Measurements from ENCODE around the gene EDEM3. TPM values are rescaled to one million over a fixed set of nuclear protein-coding genes. Genes with fewer than 3 reads are reported as not detected.

Gene EDEM3
- total and polyA plus RNA-seq, 9 of the 15 experiments (the other 6 are each of a cell fraction or from before 2014, with no cell fraction given) = 15.8 to 46.6 (median 28.0) TPM

DNA sequence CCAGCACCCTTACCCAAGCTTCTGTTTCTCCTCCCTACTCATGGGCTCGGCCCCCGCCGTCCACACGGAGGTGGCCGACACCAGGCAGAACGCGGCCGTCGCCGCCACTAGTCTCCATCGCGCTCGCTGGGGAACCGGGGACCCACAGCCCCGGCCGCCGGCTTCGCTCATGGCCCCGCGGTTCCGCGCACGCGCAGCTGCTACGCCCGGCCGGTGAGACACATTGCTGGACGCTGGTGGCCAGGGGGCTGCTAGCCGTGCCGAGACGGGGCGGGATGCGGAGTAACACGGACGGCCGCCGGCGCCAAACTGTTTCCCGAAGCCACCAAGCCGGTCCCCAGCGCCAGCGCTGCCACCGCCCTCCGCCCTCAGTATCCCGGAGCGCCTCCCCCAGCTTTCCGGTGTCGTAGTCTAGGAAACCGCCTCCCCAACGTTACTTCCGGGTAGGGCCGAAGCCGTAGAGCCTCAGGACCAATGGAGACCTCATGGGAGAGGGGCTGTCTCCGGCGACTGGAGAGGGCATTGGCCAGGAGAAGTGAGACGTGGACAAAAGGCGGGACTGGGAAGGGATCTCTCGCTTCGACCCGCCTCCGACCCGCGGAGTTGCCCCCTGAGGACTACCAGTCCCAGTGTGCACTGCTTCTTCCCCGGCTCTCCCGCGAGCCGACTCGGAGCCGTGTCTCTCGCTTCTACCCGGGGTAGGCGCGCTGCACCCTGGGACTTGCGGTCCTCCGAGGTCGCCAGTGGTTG is at the start of gene EDEM3 (continued):
- TF ChIP-seq, protein P1, sequence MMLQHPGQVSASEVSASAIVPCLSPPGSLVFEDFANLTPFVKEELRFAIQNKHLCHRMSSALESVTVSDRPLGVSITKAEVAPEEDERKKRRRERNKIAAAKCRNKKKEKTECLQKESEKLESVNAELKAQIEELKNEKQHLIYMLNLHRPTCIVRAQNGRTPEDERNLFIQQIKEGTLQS (IDR thresholded peaks at IDR 0.05) = no peak
- TF ChIP-seq, protein P1 (CRISPR knock-in tag; conservative IDR thresholded peaks at IDR 0.05) = 0 out of 2 replicates have a peak, but pooled peaks have one; percentile 44
- TF ChIP-seq, protein P2, sequence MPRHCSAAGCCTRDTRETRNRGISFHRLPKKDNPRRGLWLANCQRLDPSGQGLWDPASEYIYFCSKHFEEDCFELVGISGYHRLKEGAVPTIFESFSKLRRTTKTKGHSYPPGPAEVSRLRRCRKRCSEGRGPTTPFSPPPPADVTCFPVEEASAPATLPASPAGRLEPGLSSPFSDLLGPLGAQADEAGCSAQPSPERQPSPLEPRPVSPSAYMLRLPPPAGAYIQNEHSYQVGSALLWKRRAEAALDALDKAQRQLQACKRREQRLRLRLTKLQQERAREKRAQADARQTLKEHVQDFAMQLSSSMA (CRISPR knock-in tag; IDR thresholded peaks at IDR 0.05) = peak; percentile 89; the same call in 1 of the 2 replicates
- TF ChIP-seq TFAP4 (CRISPR knock-in tag; IDR thresholded peaks at IDR 0.05; ENCODE audit: borderline replicate concordance) (0 out of 2 replicates have a peak, but pooled peaks have one; percentile 26), KDM2B (CRISPR knock-in tag; IDR thresholded peaks at IDR 0.05) (peak; percentile 78), NELFE (IDR thresholded peaks at IDR 0.05; ENCODE audit: insufficient read depth, insufficient read length) (no peak), MEIS2 (IDR thresholded peaks at IDR 0.05; ENCODE audit: partially characterized antibody) (peak; percentile 49), TAF9B (IDR thresholded peaks at IDR 0.05; ENCODE audit: partially characterized antibody) (peak; percentile 44), UBTF (IDR thresholded peaks at IDR 0.05; ENCODE audit: borderline replicate concordance in 1 of 2, low read depth in 2 of 2, low read length in 2 of 2) (peak in 1 of 2 experiments; percentile 79; a peak in 2 of 4 replicates), ZNF347 (CRISPR knock-in tag; IDR thresholded peaks at IDR 0.05; ENCODE audit: low read depth) (no peak), BCOR (IDR thresholded peaks at IDR 0.05) (no peak), RBBP5 (IDR thresholded peaks at IDR 0.05; ENCODE audit: borderline replicate concordance, insufficient read depth, low read length, poor library complexity, severe bottlenecking) (peak; percentile 94), RCOR1 (IDR thresholded peaks at IDR 0.05; ENCODE audit: borderline replicate concordance in 1 of 2, low read depth in 2 of 2, low read length in 2 of 2) (peak in 1 of 2 experiments; percentile 53; a peak in 1 of 4 replicates), ZNF165 (CRISPR knock-in tag; IDR thresholded peaks at IDR 0.05; ENCODE audit: borderline replicate concordance) (no peak), SRF (CRISPR knock-in tag; IDR thresholded peaks at IDR 0.05) (peak in 1 of 2 experiments; percentile 43; a peak in 1 of 4 replicates), JUND (IDR thresholded peaks at IDR 0.05; ENCODE audit: borderline replicate concordance, low read depth, low read length) (0 out of 2 replicates have a peak, but pooled peaks have one; percentile 2), JUND (tag; IDR thresholded peaks at IDR 0.05; ENCODE audit: borderline replicate concordance, low read depth, low read length) (peak; percentile 14; the same call in 1 of the 3 replicates), TAF1 (IDR thresholded peaks at IDR 0.05; ENCODE audit: control insufficient read depth, extremely low read depth, insufficient read depth, low read length, severe bottlenecking) (peak; percentile 86), POLR2H (tag; IDR thresholded peaks at IDR 0.05; ENCODE audit: low read depth) (peak; percentile 66), FOXP1 (CRISPR knock-in tag; IDR thresholded peaks at IDR 0.05) (no peak), YBX1 (IDR thresholded peaks at IDR 0.05) (no peak), POLR2B (IDR thresholded peaks at IDR 0.05; ENCODE audit: low read depth, partially characterized antibody) (peak; percentile 91), MIER1 (IDR thresholded peaks at IDR 0.05; ENCODE audit: low read depth) (no peak)

All from K562 (cell line).